Tibial nerve (tissue), 4 donors: ENCODE measurements around the gene NUP210. TPM values are rescaled to one million over a fixed set of nuclear protein-coding genes. Genes with fewer than 3 reads are reported as not detected.

ENCODE experiments used
- DNase-seq, 2 donors: peaks; one replicate each; pipeline ENCODE4 v3.0.0-alpha.2; 2019; ENCODE audit warnings: low spot score in 2 of 2
- H3K27ac ChIP-seq, 4 donors: fragments of 200-600 bp; sonication (generic) in 3 of 4; one replicate each; pipeline ENCODE4 v1.5.1; 2017 to 2019; ENCODE audit warnings: mild to moderate bottlenecking in 1 of 4
- H3K27me3 ChIP-seq, 2 donors: fragments of 200-600 bp; sonication (generic) in 1 of 2; one replicate each; pipeline versions ENCODE4 v1.5.1 to v1.6.0; 2017 to 2019
- H3K36me3 ChIP-seq, 3 donors: fragments of 200-600 bp; sonication (generic); one replicate each; pipeline ENCODE4 v1.5.1; 2018 to 2019
- H3K4me1 ChIP-seq, 4 donors: fragments of 200-600 bp; sonication (generic) in 3 of 4; one replicate each; pipeline ENCODE4 v1.5.1; 2017 to 2019
- H3K4me3 ChIP-seq, 4 donors: fragments of 200-600 bp; sonication (generic) in 3 of 4; one replicate each; pipeline ENCODE4 v1.5.1; 2017 to 2019; ENCODE audit warnings: mild to moderate bottlenecking in 1 of 4, moderate library complexity in 1 of 4
- H3K9me3 ChIP-seq, 4 donors: fragments of 200-600 bp; sonication (generic) in 3 of 4; one replicate each; pipeline ENCODE4 v1.5.1; 2017 to 2019
- CTCF ChIP-seq, 5 experiments: fragments of 200-600 bp in 3 of 5; fragments of 450-650 bp in 2 of 5; sonication (generic) in 3 of 5; IDR thresholded peaks; one replicate each; pipeline ENCODE4 v1.5.1; 2016 to 2019; ENCODE audit warnings: antibody characterized with exemption in 5 of 5, mild to moderate bottlenecking in 3 of 5, moderate library complexity in 2 of 5
- EP300 ChIP-seq, 2 donors: sonication (generic); formaldehyde crosslinking; IDR thresholded peaks; one replicate each; pipeline ENCODE4 v1.6.1; 2017; ENCODE audit warnings: antibody characterized with exemption in 2 of 2, mild to moderate bottlenecking in 1 of 2
- POLR2A ChIP-seq, 2 donors: fragments of 450-650 bp; IDR thresholded peaks; one replicate each; pipeline ENCODE4 v1.6.1; 2017; ENCODE audit warnings: antibody characterized with exemption in 2 of 2, mild to moderate bottlenecking in 2 of 2, moderate library complexity in 2 of 2
- WGBS, 2 donors: methylation state at CpG; one replicate each; pipeline ENCODE4 v1.1.5; 2018; 5-methylcytosine and 5-hydroxymethylcytosine counted together
- total RNA-seq, 4 donors: library from RNA; depleted of rRNA; stranded (reverse); fragments of >200 nt; gene quantifications; one replicate each; pipeline ENCODE4 v1.1.0, GENCODE V29; 2016

The NUP210 gene
- total RNA-seq, 4 donors from 2014 or later = 1.3 to 9.3 (median 2.0) TPM

- Histone ChIP-seq H3K27me3 (no peaks in the 10 kb centered on the region), H3K4me3 (no peak overlapping the region), H3K27ac (no peak overlapping the region), H3K36me3 (no peaks in the 10 kb centered on the region), H3K4me1 (no peaks in the 10 kb centered on the region), H3K9me3 (peaks cover 0 to 23% (median 5%) of the 10 kb centered on the region in 4 donors)
- no peak for TF ChIP-seq CTCF (IDR thresholded peaks at IDR 0.05)
- no peak for TF ChIP-seq EP300 (IDR thresholded peaks at IDR 0.05)
- no peak for TF ChIP-seq POLR2A (IDR thresholded peaks at IDR 0.05)
- 90 to 93% methylated on average over 2 of the region's 2 CpGs for WGBS, 2 donors
- DNase-seq = no peak
These were observed 11.2 kb downstream of the NUP210 start for GRCh38 chr3:13408890-13409289.

GRCh38 chr3:13407926-13408325 lies 12.2 kb downstream of the NUP210 start:
- Histone ChIP-seq H3K9me3 (peaks cover 0 to 23% (median 5%) of the 10 kb centered on the region in 4 donors), H3K27ac (no peak overlapping the region), H3K27me3 (no peaks in the 10 kb centered on the region), H3K36me3 (no peaks in the 10 kb centered on the region), H3K4me1 (no peaks in the 10 kb centered on the region), H3K4me3 (no peak overlapping the region)
- no peak for TF ChIP-seq EP300 (IDR thresholded peaks at IDR 0.05)
- no peak for TF ChIP-seq CTCF (IDR thresholded peaks at IDR 0.05)
- no peak for TF ChIP-seq POLR2A (IDR thresholded peaks at IDR 0.05)
- no peak for DNase-seq

- H3K27me3 ChIP-seq = no peaks in the 10 kb centered on the region
- H3K36me3 ChIP-seq = no peaks in the 10 kb centered on the region
- no peak for DNase-seq
- H3K4me1 ChIP-seq = no peaks in the 10 kb centered on the region
- TF ChIP-seq EP300 (IDR thresholded peaks at IDR 0.05) = no peak
- no peak for TF ChIP-seq CTCF (IDR thresholded peaks at IDR 0.05)
- TF ChIP-seq POLR2A (IDR thresholded peaks at IDR 0.05) = no peak
- peaks cover 0 to 23% (median 5%) of the 10 kb centered on the region in 4 donors for H3K9me3 ChIP-seq
- H3K4me3 ChIP-seq = no peak overlapping the region
- 97 to 100% methylated on average over 1 of the region's 1 CpG for WGBS, 2 donors
- no peak overlapping the region for H3K27ac ChIP-seq
These were observed 12.6 kb downstream of the NUP210 start for GRCh38 chr3:13407475-13407874.

GRCh38 chr3:13406190-13406589 lies 13.9 kb downstream of the NUP210 start:
- Histone ChIP-seq H3K4me3 (no peak overlapping the region), H3K9me3 (peaks cover 0 to 23% (median 5%) of the 10 kb centered on the region in 4 donors), H3K4me1 (no peaks in the 10 kb centered on the region), H3K27me3 (no peaks in the 10 kb centered on the region), H3K27ac (no peak overlapping the region), H3K36me3 (no peaks in the 10 kb centered on the region)
- WGBS, 2 donors = 80% methylated on average over 4 to 5 of the region's 5 CpGs
- TF ChIP-seq EP300 (IDR thresholded peaks at IDR 0.05) = no peak
- no peak for TF ChIP-seq CTCF (IDR thresholded peaks at IDR 0.05)
- TF ChIP-seq POLR2A (IDR thresholded peaks at IDR 0.05) = no peak
- no peak for DNase-seq

- Histone ChIP-seq H3K27ac (no peak overlapping the region), H3K27me3 (no peaks in the 10 kb centered on the region), H3K4me1 (no peaks in the 10 kb centered on the region), H3K9me3 (peaks cover 0 to 23% (median 5%) of the 10 kb centered on the region in 4 donors), H3K4me3 (no peak overlapping the region), H3K36me3 (no peaks in the 10 kb centered on the region)
- DNase-seq = no peak
- TF ChIP-seq POLR2A (IDR thresholded peaks at IDR 0.05) = no peak
- TF ChIP-seq EP300 (IDR thresholded peaks at IDR 0.05) = no peak
- TF ChIP-seq CTCF (IDR thresholded peaks at IDR 0.05) = no peak
- 93 to 100% methylated on average over 1 of the region's 1 CpG for WGBS, 2 donors
These were observed 14.5 kb downstream of the NUP210 start for GRCh38 chr3:13405614-13406013.
